Astrocyte (in vitro differentiated cells and primary cell): ENCODE measurements around the gene SLC38A4. TPM values are rescaled to one million over a fixed set of nuclear protein-coding genes. Genes with fewer than 3 reads are reported as not detected.

Source experiments
- DNase-seq: peaks from one replicate; pipeline ENCODE4 v3.0.0-alpha.2; 2010; ENCODE audit warnings: low read depth
- FAIRE-seq: peaks from 2 replicates; lab custom pipeline; 2011; peaks lifted over from hg19 to GRCh38; lab: Jason Lieb, UNC
- H2AFZ ChIP-seq: 2 replicates; pipeline ENCODE4 v1.6.0; 2012; ENCODE audit warnings: low read depth, low read length, inconsistent platforms
- H3K27ac ChIP-seq: 2 replicates; pipeline ENCODE4 v1.5.1; 2011; ENCODE audit warnings: low read depth, low read length, inconsistent platforms
- H3K27me3 ChIP-seq: 2 replicates; pipeline ENCODE4 v1.6.0; 2011; ENCODE audit warnings: low read length, inconsistent platforms; ENCODE audit not compliant: insufficient read depth
- H3K36me3 ChIP-seq: 2 replicates; pipeline ENCODE4 v1.5.1; 2011; ENCODE audit warnings: low read length, inconsistent platforms; ENCODE audit not compliant: insufficient read depth
- H3K4me1 ChIP-seq: 2 replicates; pipeline ENCODE4 v1.5.1; 2011; ENCODE audit warnings: low read length, inconsistent platforms; ENCODE audit not compliant: insufficient read depth
- H3K4me2 ChIP-seq: 2 replicates; pipeline ENCODE4 v1.6.0; 2012; ENCODE audit warnings: low read length, inconsistent platforms
- H3K4me3 ChIP-seq: 2 replicates; pipeline ENCODE4 v1.5.1; 2011; ENCODE audit warnings: low read depth, mild to moderate bottlenecking, low read length, inconsistent platforms; ENCODE audit not compliant: insufficient read depth
- H3K79me2 ChIP-seq: 2 replicates; pipeline ENCODE4 v1.6.0; 2012; ENCODE audit warnings: mild to moderate bottlenecking, low read length, inconsistent platforms; ENCODE audit not compliant: insufficient read depth
- H3K9ac ChIP-seq: 2 replicates; pipeline ENCODE4 v1.6.0; 2012; ENCODE audit warnings: mild to moderate bottlenecking, low read length, inconsistent platforms
- H3K9me3 ChIP-seq: 2 replicates; pipeline ENCODE4 v1.5.1; 2012; ENCODE audit warnings: low read depth, mild to moderate bottlenecking, low read length, inconsistent platforms; ENCODE audit not compliant: insufficient read depth
- H4K20me1 ChIP-seq: 2 replicates; pipeline ENCODE4 v1.6.0; 2012; ENCODE audit warnings: low read length, inconsistent platforms; ENCODE audit not compliant: insufficient read depth
- H3K27ac Mint-ChIP-seq: one replicate; pipeline ENCODE4 v1.8.0; 2021; ENCODE audit warnings: mild to moderate bottlenecking, mixed read lengths; ENCODE audit not compliant: unreplicated experiment
- H3K27me3 Mint-ChIP-seq: one replicate; pipeline ENCODE4 v1.8.0; 2021; ENCODE audit warnings: low read depth, mixed read lengths; ENCODE audit not compliant: unreplicated experiment
- H3K36me3 Mint-ChIP-seq: one replicate; pipeline ENCODE4 v1.8.0; 2021; ENCODE audit warnings: low read depth, mixed read lengths; ENCODE audit not compliant: unreplicated experiment
- H3K4me1 Mint-ChIP-seq: one replicate; pipeline ENCODE4 v1.8.0; 2021; ENCODE audit warnings: low read depth, mixed read lengths; ENCODE audit not compliant: unreplicated experiment
- H3K4me3 Mint-ChIP-seq: one replicate; pipeline ENCODE4 v1.8.0; 2021; ENCODE audit warnings: mild to moderate bottlenecking, moderate library complexity, mixed read lengths; ENCODE audit not compliant: unreplicated experiment
- H3K9me3 Mint-ChIP-seq: one replicate; pipeline ENCODE4 v1.8.0; 2021; ENCODE audit warnings: mild to moderate bottlenecking, mixed read lengths; ENCODE audit not compliant: unreplicated experiment
- CTCF ChIP-seq: IDR thresholded peaks from 2 replicates; pipeline ENCODE4 v1.5.1; 2011; ENCODE audit warnings: low read depth, mild to moderate bottlenecking, inconsistent platforms, low read length, moderate library complexity; ENCODE audit not compliant: insufficient read depth
- EZH2 ChIP-seq: IDR thresholded peaks from 2 replicates; pipeline ENCODE4 v1.6.1; 2012; ENCODE audit warnings: mild to moderate bottlenecking, low read length, inconsistent platforms; ENCODE audit not compliant: insufficient read depth
- total RNA-seq: library from RNA; stranded (reverse); gene quantifications from 2 replicates; pipeline ENCODE4 v1.2.1, GENCODE V29; 2021

Gene SLC38A4
- total RNA-seq, 1 donor from 2014 or later, result 1.6 TPM

GRCh38 chr12:46771268-46771827 lies 54.4 kb downstream of the SLC38A4 start:
- Histone ChIP-seq H3K4me1 (peaks cover 24% of the 10 kb centered on the region), H3K27me3 (no peaks in the 10 kb centered on the region), H4K20me1 (no peaks in the 10 kb centered on the region), H3K9ac (no peak overlapping the region), H3K27ac (no peak overlapping the region), H3K4me2 (peak overlapping the region; percentile 24), H3K36me3 (no peaks in the 10 kb centered on the region), H3K79me2 (no peaks in the 10 kb centered on the region), H3K9me3 (no peaks in the 10 kb centered on the region), H3K4me3 (no peak overlapping the region), H2AFZ (peak overlapping the region; percentile 13)
- DNase-seq, result peak; percentile 10
- Mint-ChIP-seq H3K9me3 (no peaks in the 10 kb centered on the region), H3K27ac (peak overlapping the region; percentile 63), H3K4me1 (peaks cover 39% of the 10 kb centered on the region), H3K4me3 (no peak overlapping the region), H3K36me3 (no peaks in the 10 kb centered on the region), H3K27me3 (no peaks in the 10 kb centered on the region)
- TF ChIP-seq CTCF (no peak), EZH2 (no peak)
- peak; percentile 70 for FAIRE-seq

GRCh38 chr12:46770501-46771183 lies 55.2 kb downstream of the SLC38A4 start:
- Histone ChIP-seq H3K79me2 (no peaks in the 10 kb centered on the region), H3K36me3 (no peaks in the 10 kb centered on the region), H4K20me1 (no peaks in the 10 kb centered on the region), H3K4me2 (peak overlapping the region; percentile 53), H3K4me3 (no peak overlapping the region), H3K4me1 (peaks cover 24% of the 10 kb centered on the region), H3K27ac (no peak overlapping the region), H3K27me3 (no peaks in the 10 kb centered on the region), H3K9ac (no peak overlapping the region), H3K9me3 (no peaks in the 10 kb centered on the region), H2AFZ (no peak overlapping the region)
- Mint-ChIP-seq H3K36me3 (no peaks in the 10 kb centered on the region), H3K27me3 (no peaks in the 10 kb centered on the region), H3K4me1 (peaks cover 39% of the 10 kb centered on the region), H3K27ac (peak overlapping the region; percentile 59), H3K4me3 (no peak overlapping the region), H3K9me3 (no peaks in the 10 kb centered on the region)
- DNase-seq, result peak; percentile 40
- peak; percentile 81 for FAIRE-seq
- TF ChIP-seq CTCF (no peak), EZH2 (no peak)

- Histone ChIP-seq H2AFZ (no peak overlapping the region), H3K4me1 (no peaks in the 10 kb centered on the region), H4K20me1 (no peaks in the 10 kb centered on the region), H3K27ac (no peak overlapping the region), H3K27me3 (no peaks in the 10 kb centered on the region), H3K36me3 (no peaks in the 10 kb centered on the region), H3K9ac (no peak overlapping the region), H3K4me2 (no peak overlapping the region), H3K4me3 (no peak overlapping the region), H3K9me3 (no peaks in the 10 kb centered on the region), H3K79me2 (no peaks in the 10 kb centered on the region)
- Mint-ChIP-seq H3K27me3 (no peaks in the 10 kb centered on the region), H3K27ac (no peak overlapping the region), H3K4me1 (no peaks in the 10 kb centered on the region), H3K4me3 (no peak overlapping the region), H3K9me3 (peaks cover 8% of the 10 kb centered on the region), H3K36me3 (no peaks in the 10 kb centered on the region)
- DNase-seq, result no peak
- TF ChIP-seq EZH2, result no peak
- TF ChIP-seq CTCF, result no peak
- FAIRE-seq, result no peak
Measured at GRCh38 chr12:46764005-46764404, 61.8 kb downstream of the SLC38A4 start.
